KOPT-K1 (cell line): Measurements from ENCODE around the gene CDKAL1.

Source experiments
- H3K27ac ChIP-seq: fragments of 200-600 bp; sonication (generic); 2 replicates; pipeline ENCODE4 v1.5.1; 2016; ENCODE audit warnings: antibody characterized with exemption, mild to moderate bottlenecking, low read depth, low read length; ENCODE audit not compliant: poor library complexity, severe bottlenecking
- H3K36me3 ChIP-seq: fragments of 200-600 bp; sonication (generic); 2 replicates; pipeline ENCODE4 v1.5.1; 2017; ENCODE audit warnings: antibody characterized with exemption, mild to moderate bottlenecking, low read length, moderate library complexity; ENCODE audit not compliant: insufficient read depth
- H3K9me3 ChIP-seq: fragments of 200-600 bp; sonication (generic); 2 replicates; pipeline ENCODE4 v1.5.1; 2017; ENCODE audit warnings: antibody characterized with exemption, low read length, mild to moderate bottlenecking; ENCODE audit not compliant: insufficient read depth, poor library complexity, severe bottlenecking

CDKAL1 gene

DNA sequence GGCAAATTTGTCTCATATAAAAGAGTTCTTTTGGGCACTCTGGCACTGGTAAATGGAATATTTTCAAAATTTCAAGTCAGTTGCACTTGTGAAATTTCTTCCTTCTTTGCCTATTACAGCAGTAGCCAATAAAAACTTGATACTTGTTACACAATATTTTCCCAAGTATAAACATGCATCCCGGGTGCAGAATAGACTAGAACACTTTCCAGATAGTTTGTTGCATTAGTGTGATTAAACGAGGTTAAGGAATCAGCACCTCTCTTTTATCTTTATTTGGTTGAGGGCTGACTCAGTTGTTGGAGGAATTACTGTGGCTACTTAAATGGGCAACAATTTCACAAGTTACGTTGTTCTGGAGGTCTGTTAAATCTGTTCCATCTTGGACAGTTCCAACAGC is 467.5 kb downstream of the CDKAL1 start:
- no peak overlapping the region for H3K27ac ChIP-seq
- H3K9me3 ChIP-seq: no peaks in the 10 kb centered on the region
- no peaks in the 10 kb centered on the region for H3K36me3 ChIP-seq

GRCh38 chr6:21003780-21004541 is 469.7 kb downstream of the CDKAL1 start:
- Histone ChIP-seq H3K36me3 (no peaks in the 10 kb centered on the region), H3K9me3 (no peaks in the 10 kb centered on the region), H3K27ac (no peak overlapping the region)

- Histone ChIP-seq H3K27ac (no peak overlapping the region), H3K9me3 (no peaks in the 10 kb centered on the region), H3K36me3 (no peaks in the 10 kb centered on the region)
These were observed 471.7 kb downstream of the CDKAL1 start for GRCh38 chr6:21005816-21006570.

DNA sequence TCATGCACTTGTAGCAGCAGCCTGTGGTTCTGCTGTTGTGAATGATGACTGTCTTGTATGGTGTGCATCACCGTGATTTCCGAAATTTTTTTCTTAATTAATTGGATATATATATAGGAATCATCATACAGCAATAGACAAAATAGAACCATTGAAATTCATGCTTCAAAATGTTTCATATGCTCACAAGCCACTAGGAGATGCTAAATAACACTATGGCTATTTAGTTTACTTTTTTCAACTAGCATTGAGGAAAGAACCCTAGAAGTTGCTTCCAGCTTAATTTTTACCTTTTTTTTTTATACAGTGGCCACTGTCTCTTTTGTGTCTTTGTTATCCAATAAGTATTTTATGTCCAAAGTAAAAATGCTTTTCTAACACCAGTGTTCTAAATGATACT is 485.4 kb downstream of the CDKAL1 start:
- Histone ChIP-seq H3K9me3 (no peaks in the 10 kb centered on the region), H3K27ac (no peak overlapping the region), H3K36me3 (no peaks in the 10 kb centered on the region)

DNA sequence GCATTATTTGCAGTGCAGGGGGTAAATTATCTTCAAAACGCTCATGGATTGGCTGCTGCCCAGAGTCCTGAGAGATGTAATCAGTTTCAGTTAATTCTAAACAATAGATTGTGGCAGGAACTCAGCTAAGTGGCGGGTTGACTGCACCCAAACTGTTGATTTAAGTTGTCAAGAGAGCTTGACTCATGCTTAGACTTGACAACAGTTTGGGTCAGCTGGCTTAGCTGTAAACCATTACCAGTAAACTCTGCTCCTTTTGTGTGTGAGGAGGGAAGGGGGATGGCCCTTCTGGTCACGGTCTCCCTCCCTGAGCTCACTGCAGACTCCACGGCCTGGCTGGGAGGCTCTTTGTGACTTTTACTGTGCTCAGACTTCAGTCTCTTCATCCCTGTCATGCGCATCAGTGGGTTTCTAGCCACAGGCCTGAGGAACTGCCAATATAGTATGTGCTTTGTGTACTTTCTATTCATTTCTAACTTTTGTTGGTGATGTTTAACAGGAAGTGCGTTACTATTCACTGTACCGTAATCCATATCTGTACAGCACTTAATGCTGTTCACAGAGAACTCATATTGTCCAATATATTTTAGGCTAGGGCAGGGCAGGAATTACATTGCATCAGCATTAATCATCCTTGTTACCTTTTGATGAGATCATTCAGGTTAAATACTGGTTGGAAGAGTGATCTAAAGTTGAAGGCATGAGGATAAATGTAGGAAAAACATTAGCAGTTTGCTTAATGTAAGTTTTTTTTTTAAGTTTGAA is 488.3 kb downstream of the CDKAL1 start:
- Histone ChIP-seq H3K9me3 (peaks cover under 1% of the 10 kb centered on the region), H3K36me3 (no peaks in the 10 kb centered on the region), H3K27ac (no peak overlapping the region)

DNA sequence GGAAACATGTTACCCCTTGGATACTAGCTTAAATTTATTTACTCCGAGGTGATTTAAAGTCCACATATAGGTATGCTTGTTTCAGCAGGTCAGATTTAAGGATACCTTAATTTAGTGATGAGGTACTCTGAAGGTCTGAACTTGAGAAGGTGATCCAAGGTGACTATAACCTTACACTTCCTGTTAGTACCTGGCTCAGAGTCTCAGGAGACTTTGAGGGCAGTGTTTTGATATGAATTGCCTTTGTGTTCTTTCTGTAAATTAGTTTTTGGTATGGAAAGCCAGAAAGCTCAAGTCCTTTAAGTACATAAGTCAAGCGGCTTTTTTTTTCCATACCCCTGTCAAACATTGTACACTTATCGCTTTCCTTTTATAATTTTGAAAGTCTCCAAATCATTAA is 489.0 kb downstream of the CDKAL1 start:
- no peaks in the 10 kb centered on the region for H3K36me3 ChIP-seq
- peaks cover 3% of the 10 kb centered on the region for H3K9me3 ChIP-seq
- no peak overlapping the region for H3K27ac ChIP-seq

- no peak overlapping the region for H3K27ac ChIP-seq
- peaks cover 3% of the 10 kb centered on the region for H3K9me3 ChIP-seq
- no peaks in the 10 kb centered on the region for H3K36me3 ChIP-seq
These were observed 490.4 kb downstream of the CDKAL1 start for GRCh38 chr6:21024616-21025015.

GRCh38 chr6:21026576-21027273 is 492.5 kb downstream of the CDKAL1 start:
- Histone ChIP-seq H3K27ac (no peak overlapping the region), H3K36me3 (no peaks in the 10 kb centered on the region)

DNA sequence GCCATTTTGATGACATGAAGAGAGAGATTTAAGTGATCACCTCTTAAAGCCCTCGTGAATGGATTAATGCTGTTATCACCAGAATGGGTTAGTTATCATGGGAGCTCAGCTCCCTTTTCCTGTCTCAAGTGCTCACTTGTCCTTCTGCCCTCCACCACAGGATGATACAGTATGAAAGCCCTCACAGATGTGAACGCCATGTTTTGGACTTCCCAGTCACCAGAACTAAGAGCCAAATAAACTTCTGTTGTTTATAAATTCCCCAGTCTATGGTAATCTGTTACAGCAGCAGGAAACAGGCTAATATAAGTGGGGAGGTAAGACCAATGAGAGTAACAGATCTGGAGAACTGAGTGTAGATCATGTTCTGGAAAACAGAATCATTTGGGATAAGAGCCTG is 493.2 kb downstream of the CDKAL1 start:
- peaks cover 3% of the 10 kb centered on the region for H3K9me3 ChIP-seq

More at GRCh38 chr6:21026576-21027273, 492.5 kb downstream of the CDKAL1 start:
- H3K9me3 ChIP-seq: peaks cover 3% of the 10 kb centered on the region

DNA sequence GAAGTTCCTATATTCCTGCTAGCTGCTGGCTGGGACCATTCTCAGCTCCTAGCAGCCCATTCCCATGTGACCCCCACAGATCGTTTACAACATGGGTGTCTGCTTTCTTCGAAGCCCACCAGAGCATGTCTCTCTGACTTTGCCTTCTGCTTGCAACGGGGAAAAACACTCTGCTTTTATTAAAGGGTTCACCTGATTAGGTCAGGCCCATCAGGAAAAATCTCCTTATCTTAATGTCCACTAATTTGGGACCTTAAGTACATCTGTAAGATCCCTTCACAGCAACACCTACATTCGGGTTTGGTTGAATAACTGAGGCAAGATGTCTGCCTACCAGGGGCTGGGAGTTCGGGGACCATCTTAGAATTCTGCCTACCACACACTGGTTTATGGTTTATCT is 496.9 kb downstream of the CDKAL1 start:
- Histone ChIP-seq H3K36me3 (no peaks in the 10 kb centered on the region), H3K27ac (no peak overlapping the region), H3K9me3 (peaks cover 3% of the 10 kb centered on the region)

More for the DNA sequence above, 493.2 kb downstream of the CDKAL1 start:
- Histone ChIP-seq H3K36me3 (no peaks in the 10 kb centered on the region), H3K27ac (no peak overlapping the region)

DNA sequence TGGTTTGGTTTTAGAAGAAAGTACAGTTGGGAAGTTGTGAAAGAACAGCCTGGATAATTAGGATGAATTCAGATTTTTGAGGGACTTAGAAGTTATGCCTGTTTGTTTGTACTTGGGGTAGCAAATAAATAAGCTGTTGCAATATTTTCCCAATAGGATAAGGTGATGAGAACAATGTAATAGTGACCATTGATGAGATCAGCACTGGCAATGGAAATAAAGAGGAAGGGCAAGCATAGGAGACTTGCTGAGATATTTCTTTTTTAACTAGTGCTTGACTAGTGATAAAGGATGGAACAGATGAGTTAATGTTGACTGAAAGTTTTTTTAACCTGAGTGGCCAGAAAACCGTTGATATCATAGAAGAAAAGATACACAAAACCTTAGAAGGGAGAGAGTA is 498.8 kb downstream of the CDKAL1 start:
- H3K9me3 ChIP-seq: no peaks in the 10 kb centered on the region
- H3K27ac ChIP-seq: no peak overlapping the region
- no peaks in the 10 kb centered on the region for H3K36me3 ChIP-seq

- H3K27ac ChIP-seq: no peak overlapping the region
- no peaks in the 10 kb centered on the region for H3K9me3 ChIP-seq
- H3K36me3 ChIP-seq: no peaks in the 10 kb centered on the region
These were observed 499.3 kb downstream of the CDKAL1 start for GRCh38 chr6:21033575-21034026.

DNA sequence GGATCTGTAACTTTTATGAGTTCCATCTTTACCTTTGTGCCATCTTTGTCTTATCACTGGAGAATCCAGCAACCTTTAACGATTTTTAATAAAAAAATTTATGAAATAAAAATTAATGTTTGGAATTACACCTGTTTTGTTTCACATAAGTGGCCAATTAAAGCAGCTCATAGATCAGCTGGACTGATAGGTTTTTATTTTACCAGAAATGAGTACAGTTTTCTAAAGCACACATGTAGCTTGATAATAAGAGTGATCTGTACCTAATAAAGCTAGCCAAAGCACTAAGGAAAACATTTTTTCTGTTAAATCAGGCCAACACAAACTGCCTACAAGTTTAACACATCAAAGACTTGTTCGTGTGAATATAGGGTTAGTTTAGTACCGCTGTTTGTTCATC is 500.1 kb downstream of the CDKAL1 start:
- H3K9me3 ChIP-seq: no peaks in the 10 kb centered on the region
- no peaks in the 10 kb centered on the region for H3K36me3 ChIP-seq
- H3K27ac ChIP-seq: no peak overlapping the region

GRCh38 chr6:21037453-21037852 is 503.2 kb downstream of the CDKAL1 start:
- Histone ChIP-seq H3K36me3 (no peaks in the 10 kb centered on the region), H3K27ac (no peak overlapping the region), H3K9me3 (no peaks in the 10 kb centered on the region)

DNA sequence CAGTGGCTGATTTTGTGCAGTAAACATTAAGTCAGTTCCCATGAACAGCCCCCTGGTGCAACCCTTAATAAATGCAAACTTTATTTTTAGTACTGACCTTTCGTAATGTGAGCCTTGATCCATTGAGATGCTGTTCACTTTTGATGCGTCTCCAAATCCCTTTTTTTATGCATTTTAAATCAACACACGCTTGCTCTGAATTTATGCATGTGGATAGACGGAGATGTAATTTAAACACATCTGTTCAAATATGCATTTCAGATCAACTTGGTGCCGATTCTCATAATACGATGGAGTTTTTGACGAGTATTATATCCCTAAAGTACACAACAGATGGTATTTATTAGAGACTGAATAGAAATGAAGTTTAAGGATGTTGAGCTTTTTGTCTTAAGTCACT is 505.7 kb downstream of the CDKAL1 start:
- H3K9me3 ChIP-seq: no peaks in the 10 kb centered on the region

More for the DNA sequence above, 505.7 kb downstream of the CDKAL1 start:
- Histone ChIP-seq H3K36me3 (no peaks in the 10 kb centered on the region), H3K27ac (no peak overlapping the region)
